Keratinocyte (primary cell): ENCODE measurements around the gene MTA2. TPM values are rescaled to one million over a fixed set of nuclear protein-coding genes. Genes with fewer than 3 reads are reported as not detected.

Experiments
- DNase-seq: peaks from one replicate; pipeline ENCODE4 v3.0.0-alpha.2; 2011; ENCODE audit warnings: low read depth, missing footprints, low spot score
- FAIRE-seq: peaks from 2 replicates; lab custom pipeline; 2011; peaks lifted over from hg19 to GRCh38; lab: Jason Lieb, UNC
- H2AFZ ChIP-seq: 2 replicates; pipeline ENCODE4 v1.6.0; 2012; ENCODE audit warnings: low read length, control low read depth, inconsistent platforms; ENCODE audit not compliant: control insufficient read depth
- H3K27ac ChIP-seq: 2 replicates; pipeline ENCODE4 v1.5.1; 2011; ENCODE audit warnings: low read length; ENCODE audit not compliant: control insufficient read depth, insufficient read depth
- H3K27me3 ChIP-seq: 3 replicates; pipeline ENCODE4 v1.6.0; 2011; ENCODE audit warnings: low read length; ENCODE audit not compliant: control insufficient read depth, insufficient read depth; ENCODE audit errors: extremely low read depth
- H3K36me3 ChIP-seq, 2 experiments: 2 replicates in 1 of 2; 3 replicates in 1 of 2; pipeline ENCODE4 v1.5.1; 2011; ENCODE audit warnings: low read length in 2 of 2, mild to moderate bottlenecking in 1 of 2; ENCODE audit not compliant: control insufficient read depth in 2 of 2, insufficient read depth in 2 of 2; ENCODE audit errors: extremely low read depth in 1 of 2
- H3K4me1 ChIP-seq: 3 replicates; pipeline ENCODE4 v1.5.1; 2011; ENCODE audit warnings: low read length; ENCODE audit not compliant: control insufficient read depth, insufficient read depth; ENCODE audit errors: extremely low read depth
- H3K4me2 ChIP-seq: 3 replicates; pipeline ENCODE4 v1.6.0; 2011; ENCODE audit warnings: low read depth, low read length; ENCODE audit not compliant: control insufficient read depth, insufficient read depth; ENCODE audit errors: extremely low read depth
- H3K4me3 ChIP-seq, 3 experiments: fragments of 200-600 bp in 1 of 3; sonication (generic) in 1 of 3; 2 replicates in 2 of 3; 3 replicates in 1 of 3; pipeline ENCODE4 v1.5.1; 2011 to 2016; ENCODE audit warnings: low read length in 3 of 3, mild to moderate bottlenecking in 3 of 3, control low read depth in 2 of 3, inconsistent platforms in 1 of 3, low read depth in 1 of 3, mixed read lengths in 1 of 3, mixed run types in 1 of 3, moderate library complexity in 1 of 3; ENCODE audit not compliant: control insufficient read depth in 2 of 3, insufficient read depth in 2 of 3; ENCODE audit errors: extremely low read depth in 1 of 3
- H3K79me2 ChIP-seq: 2 replicates; pipeline ENCODE4 v1.6.0; 2012; ENCODE audit warnings: low read length; ENCODE audit not compliant: control insufficient read depth, insufficient read depth
- H3K9ac ChIP-seq: 3 replicates; pipeline ENCODE4 v1.6.0; 2011; ENCODE audit warnings: low read length; ENCODE audit not compliant: control insufficient read depth, insufficient read depth; ENCODE audit errors: extremely low read depth
- H3K9me1 ChIP-seq: 3 replicates; pipeline ENCODE4 v1.6.0; 2011; ENCODE audit warnings: low read length; ENCODE audit not compliant: control insufficient read depth, insufficient read depth; ENCODE audit errors: extremely low read depth
- H3K9me3 ChIP-seq: 2 replicates; pipeline ENCODE4 v1.5.1; 2012; ENCODE audit warnings: low read depth, low read length; ENCODE audit not compliant: control insufficient read depth
- H4K20me1 ChIP-seq: 3 replicates; pipeline ENCODE4 v1.6.0; 2011; ENCODE audit warnings: low read length; ENCODE audit not compliant: control insufficient read depth, insufficient read depth; ENCODE audit errors: extremely low read depth
- EZH2 ChIP-seq: IDR thresholded peaks from one replicate; pipeline ENCODE4 v1.6.1; 2012; ENCODE audit warnings: inconsistent platforms, mild to moderate bottlenecking, low read length, moderate library complexity
- dilution Hi-C: fragments of 300-500 bp; cut with MboI; formaldehyde crosslinking; loops from one replicate; pipeline ENCODE4 v1.7.0; 2020; ENCODE audit warnings: low sequenced_read_pairs; ENCODE audit not compliant: extremely low pct_ligation_motif_present
- polyA plus RNA-seq, 5 experiments: library from polyadenylated mRNA; depleted of rRNA in 3 of 5; stranded (reverse) in 3 of 5; stranded (forward) in 1 of 5; unstranded in 1 of 5; fragments of >200 nt; gene quantifications; 1 replicate in 1 of 5; 2 replicates in 3 of 5; 3 replicates in 1 of 5; pipeline versions ENCODE4 v1.2.1 to v1.2.3, GENCODE V29; 2011 to 2012; ENCODE audit warnings: missing spikeins in 2 of 5, low read depth in 1 of 5, low replicate concordance in 1 of 5
- TF ChIP-seq, protein P1 (sequence below), 3 experiments: IDR thresholded peaks in 1 of 3; conservative IDR thresholded peaks in 1 of 3; optimal IDR thresholded peaks in 1 of 3; 2 replicates in 2 of 3; 3 replicates in 1 of 3; pipeline versions ENCODE3 to v1.5.1; 2011; ENCODE audit warnings: low read length in 3 of 3, mild to moderate bottlenecking in 3 of 3, moderate library complexity in 2 of 3, control low read depth in 1 of 3, inconsistent platforms in 1 of 3; ENCODE audit not compliant: insufficient read depth in 2 of 3; ENCODE audit errors: extremely low read depth in 1 of 3

MTA2 gene
- polyA plus RNA-seq, 1 donor (not counting 4 experiments of a cell fraction or from before 2014, with no cell fraction given): 39.7 TPM

DNA sequence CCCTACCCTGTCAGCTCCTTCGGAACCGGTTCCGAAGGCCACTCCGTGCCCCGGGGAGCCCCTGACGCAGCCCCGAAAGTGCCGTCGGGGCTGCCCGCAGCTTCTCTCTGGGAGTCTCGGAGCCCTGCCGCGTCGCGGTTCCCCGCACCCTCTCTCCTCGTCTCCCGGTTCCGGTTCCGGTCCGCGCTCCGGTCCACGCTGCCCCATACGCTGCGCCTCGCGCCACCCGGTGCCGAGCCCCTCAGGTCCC lies 618 bp downstream of the MTA2 start:
- Histone ChIP-seq H3K9me1 (no peaks in the 10 kb centered on the region), H3K79me2 (peaks cover 45% of the 10 kb centered on the region), H3K27me3 (no peaks in the 10 kb centered on the region), H2AFZ (no peak overlapping the region), H3K4me1 (peaks cover 14% of the 10 kb centered on the region), H3K36me3 (peaks cover 31 to 32% of the 10 kb centered on the region in 2 experiments), H3K9me3 (no peaks in the 10 kb centered on the region), H3K27ac (peak overlapping the region; percentile 95), H4K20me1 (no peaks in the 10 kb centered on the region), H3K4me2 (peak overlapping the region; percentile 99), H3K9ac (peak overlapping the region; percentile 95), H3K4me3 (peak overlapping the region; percentile 77 to 99 (median 86))
- dilution Hi-C loops: no loop called here
- FAIRE-seq: no peak
- TF ChIP-seq, protein P1, sequence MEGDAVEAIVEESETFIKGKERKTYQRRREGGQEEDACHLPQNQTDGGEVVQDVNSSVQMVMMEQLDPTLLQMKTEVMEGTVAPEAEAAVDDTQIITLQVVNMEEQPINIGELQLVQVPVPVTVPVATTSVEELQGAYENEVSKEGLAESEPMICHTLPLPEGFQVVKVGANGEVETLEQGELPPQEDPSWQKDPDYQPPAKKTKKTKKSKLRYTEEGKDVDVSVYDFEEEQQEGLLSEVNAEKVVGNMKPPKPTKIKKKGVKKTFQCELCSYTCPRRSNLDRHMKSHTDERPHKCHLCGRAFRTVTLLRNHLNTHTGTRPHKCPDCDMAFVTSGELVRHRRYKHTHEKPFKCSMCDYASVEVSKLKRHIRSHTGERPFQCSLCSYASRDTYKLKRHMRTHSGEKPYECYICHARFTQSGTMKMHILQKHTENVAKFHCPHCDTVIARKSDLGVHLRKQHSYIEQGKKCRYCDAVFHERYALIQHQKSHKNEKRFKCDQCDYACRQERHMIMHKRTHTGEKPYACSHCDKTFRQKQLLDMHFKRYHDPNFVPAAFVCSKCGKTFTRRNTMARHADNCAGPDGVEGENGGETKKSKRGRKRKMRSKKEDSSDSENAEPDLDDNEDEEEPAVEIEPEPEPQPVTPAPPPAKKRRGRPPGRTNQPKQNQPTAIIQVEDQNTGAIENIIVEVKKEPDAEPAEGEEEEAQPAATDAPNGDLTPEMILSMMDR (optimal IDR thresholded peaks at IDR 0.05 in 1 of 3, IDR thresholded peaks at IDR 0.05 in 1 of 3, conservative IDR thresholded peaks at IDR 0.05 in 1 of 3; ENCODE audit: extremely low read depth in 1 of 3, insufficient read depth in 2 of 3, low read length in 3 of 3): no peak
- no peak for TF ChIP-seq EZH2
- DNase-seq: no peak

- dilution Hi-C loops: no loop called here
- peaks cover 36 to 37% of the 10 kb centered on the region in 2 experiments for H3K36me3 ChIP-seq
- H3K27ac ChIP-seq: peak overlapping the region; percentile 95
- H3K4me1 ChIP-seq: peaks cover 14% of the 10 kb centered on the region
- H3K9ac ChIP-seq: peak overlapping the region; percentile 95
- FAIRE-seq: no peak
- H4K20me1 ChIP-seq: no peaks in the 10 kb centered on the region
- H2AFZ ChIP-seq: no peak overlapping the region
- H3K79me2 ChIP-seq: peaks cover 48% of the 10 kb centered on the region
- H3K27me3 ChIP-seq: no peaks in the 10 kb centered on the region
- H3K4me2 ChIP-seq: peak overlapping the region; percentile 99
- H3K9me3 ChIP-seq: no peaks in the 10 kb centered on the region
- H3K4me3 ChIP-seq: peak overlapping the region; percentile 77 to 99 (median 86)
- TF ChIP-seq, protein P1 (optimal IDR thresholded peaks at IDR 0.05 in 1 of 3, IDR thresholded peaks at IDR 0.05 in 1 of 3, conservative IDR thresholded peaks at IDR 0.05 in 1 of 3; ENCODE audit: extremely low read depth in 1 of 3, insufficient read depth in 2 of 3, low read length in 3 of 3): no peak
- no peak for TF ChIP-seq EZH2
- DNase-seq: no peak
- H3K9me1 ChIP-seq: no peaks in the 10 kb centered on the region
Observed at GRCh38 chr11:62600367-62601121, 1.1 kb downstream of the MTA2 start.
